H9 (cell line): ENCODE measurements around the gene SLC6A18. TPM values are rescaled to one million over a fixed set of nuclear protein-coding genes. Genes with fewer than 3 reads are reported as not detected.

ENCODE experiments used
- DNase-seq: peaks from one replicate; pipeline ENCODE4 v3.0.0-alpha.2; 2017
- H2AFZ ChIP-seq: one replicate; pipeline ENCODE4 v1.6.1; 2013; ENCODE audit warnings: mild to moderate bottlenecking, low read length, control low read depth, moderate library complexity
- H2AK5ac ChIP-seq: 2 replicates; pipeline ENCODE4 v1.6.1; 2013; ENCODE audit warnings: low read length, control low read depth, mixed read lengths; ENCODE audit not compliant: insufficient read length
- H2BK120ac ChIP-seq: one replicate; pipeline ENCODE4 v1.6.1; 2013; ENCODE audit warnings: low read depth, mild to moderate bottlenecking, low read length, control low read depth, inconsistent platforms; ENCODE audit not compliant: poor library complexity, severe bottlenecking
- H2BK12ac ChIP-seq: 2 replicates; pipeline ENCODE4 v1.6.1; 2013; ENCODE audit warnings: low read length, control low read depth, mixed read lengths, low read depth; ENCODE audit not compliant: insufficient read length
- H2BK15ac ChIP-seq: 2 replicates; pipeline ENCODE4 v1.6.1; 2013; ENCODE audit warnings: low read depth, low read length, control low read depth
- H2BK20ac ChIP-seq: one replicate; pipeline ENCODE4 v1.6.1; 2013; ENCODE audit warnings: low read depth, mild to moderate bottlenecking, low read length, control low read depth, inconsistent platforms; ENCODE audit not compliant: poor library complexity, severe bottlenecking
- H2BK5ac ChIP-seq: 2 replicates; pipeline ENCODE4 v1.6.1; 2013; ENCODE audit warnings: low read length, control low read depth, mixed read lengths; ENCODE audit not compliant: insufficient read length
- H3K14ac ChIP-seq: 2 replicates; pipeline ENCODE4 v1.6.1; 2013; ENCODE audit warnings: low read length, control low read depth; ENCODE audit not compliant: insufficient read depth
- H3K18ac ChIP-seq: 2 replicates; pipeline ENCODE4 v1.6.1; 2013; ENCODE audit warnings: low read depth, mild to moderate bottlenecking, mixed read lengths, low read length, control low read depth; ENCODE audit not compliant: insufficient read length
- H3K23ac ChIP-seq: 2 replicates; pipeline ENCODE4 v1.6.1; 2013; ENCODE audit warnings: low read length, control low read depth, mixed read lengths, low read depth; ENCODE audit not compliant: insufficient read length
- H3K23me2 ChIP-seq: 2 replicates; pipeline ENCODE4 v1.6.1; 2013; ENCODE audit warnings: low read depth, mild to moderate bottlenecking, mixed read lengths, low read length, control low read depth; ENCODE audit not compliant: insufficient read length, poor library complexity, severe bottlenecking
- H3K27ac ChIP-seq: 2 replicates; pipeline ENCODE4 v1.5.1; 2013; ENCODE audit warnings: low read length, control low read depth, mixed read lengths, low read depth; ENCODE audit not compliant: insufficient read length
- H3K27me3 ChIP-seq: 2 replicates; pipeline ENCODE4 v1.6.1; 2013; ENCODE audit warnings: low read length, control low read depth, inconsistent platforms; ENCODE audit not compliant: insufficient read depth
- H3K4ac ChIP-seq: 2 replicates; pipeline ENCODE4 v1.6.1; 2013; ENCODE audit warnings: low read depth, mild to moderate bottlenecking, control low read depth, inconsistent platforms, low read length, moderate library complexity
- H3K4me1 ChIP-seq: 2 replicates; pipeline ENCODE4 v1.6.1; 2013; ENCODE audit warnings: low read length, control low read depth, inconsistent platforms; ENCODE audit not compliant: insufficient read depth
- H3K4me2 ChIP-seq: 2 replicates; pipeline ENCODE4 v1.6.1; 2013; ENCODE audit warnings: low read length, control low read depth, mixed read lengths; ENCODE audit not compliant: insufficient read length, insufficient read depth
- H3K56ac ChIP-seq: 2 replicates; pipeline ENCODE4 v1.6.1; 2013; ENCODE audit warnings: low read depth, mild to moderate bottlenecking, mixed read lengths, low read length, control low read depth; ENCODE audit not compliant: insufficient read length
- H3K79me1 ChIP-seq: 2 replicates; pipeline ENCODE4 v1.6.1; 2013; ENCODE audit warnings: low read depth, mild to moderate bottlenecking, moderate library complexity, low read length, control low read depth, inconsistent platforms; ENCODE audit not compliant: insufficient read depth, poor library complexity, severe bottlenecking
- H3K79me2 ChIP-seq: 2 replicates; pipeline ENCODE4 v1.6.1; 2013; ENCODE audit warnings: low read length, control low read depth, inconsistent platforms; ENCODE audit not compliant: insufficient read depth
- H3K9ac ChIP-seq: 2 replicates; pipeline ENCODE4 v1.6.1; 2013; ENCODE audit warnings: low read length, control low read depth, mixed read lengths; ENCODE audit not compliant: insufficient read length; ENCODE audit errors: extremely low read depth
- H3K9me3 ChIP-seq: one replicate; pipeline ENCODE4 v1.6.1; 2013; ENCODE audit warnings: low read depth, low read length, inconsistent platforms; ENCODE audit not compliant: control insufficient read depth
- H3T11ph ChIP-seq: one replicate; pipeline ENCODE4 v1.6.1; 2013; ENCODE audit warnings: mild to moderate bottlenecking, low read length, control low read depth, inconsistent platforms
- H4K20me1 ChIP-seq: one replicate; pipeline ENCODE4 v1.6.1; 2013; ENCODE audit not compliant: control insufficient read depth, insufficient read length, insufficient read depth
- H4K5ac ChIP-seq: 2 replicates; pipeline ENCODE4 v1.6.1; 2013; ENCODE audit warnings: low read depth, mild to moderate bottlenecking, mixed read lengths, low read length, control low read depth; ENCODE audit not compliant: insufficient read length
- H4K8ac ChIP-seq: replicated peaks from 2 replicates; pipeline ENCODE4 v1.6.1; 2013; ENCODE audit warnings: low read length, control low read depth, mixed read lengths, low read depth; ENCODE audit not compliant: insufficient read length
- H4K91ac ChIP-seq: 2 replicates; pipeline ENCODE4 v1.6.1; 2013; ENCODE audit warnings: low read depth, mild to moderate bottlenecking, moderate library complexity, mixed read lengths, low read length, control low read depth; ENCODE audit not compliant: insufficient read length
- H3K27ac Mint-ChIP-seq, 3 experiments: 2 replicates in 2 of 3; 3 replicates in 1 of 3; pipeline ENCODE4 v1.8.0; 2020 to 2021; ENCODE audit warnings: mixed read lengths in 3 of 3, mild to moderate bottlenecking in 1 of 3, moderate library complexity in 1 of 3
- H3K27me3 Mint-ChIP-seq: 2 replicates; pipeline ENCODE4 v1.8.0; 2021; ENCODE audit warnings: low read depth, mild to moderate bottlenecking, moderate library complexity, mixed read lengths
- H3K36me3 Mint-ChIP-seq, 3 experiments: 2 replicates in 2 of 3; 3 replicates in 1 of 3; pipeline ENCODE4 v1.8.0; 2020 to 2021; ENCODE audit warnings: low read depth in 3 of 3, mixed read lengths in 3 of 3; ENCODE audit not compliant: insufficient read depth in 1 of 3
- H3K4me1 Mint-ChIP-seq, 2 experiments: 2 replicates each; pipeline ENCODE4 v1.8.0; 2020; ENCODE audit warnings: mixed read lengths in 2 of 2
- H3K4me3 Mint-ChIP-seq, 2 experiments: 2 replicates in 1 of 2; 3 replicates in 1 of 2; pipeline ENCODE4 v1.8.0; 2020 to 2021; ENCODE audit warnings: mild to moderate bottlenecking in 2 of 2, mixed read lengths in 2 of 2, moderate library complexity in 1 of 2
- H3K9me3 Mint-ChIP-seq, 2 experiments: 2 replicates in 1 of 2; 3 replicates in 1 of 2; pipeline ENCODE4 v1.8.0; 2020; ENCODE audit warnings: mild to moderate bottlenecking in 2 of 2, mixed read lengths in 2 of 2, moderate library complexity in 1 of 2
- WGBS: extraction: QIAGEN DNeasy Blood & Tissue Kit; methylation state at CpG from one replicate; pipeline ENCODE4 v1.1.7; 2013; ENCODE audit warnings: missing lambda C conversion rate, low lambda C conversion rate, mixed read lengths; ENCODE audit not compliant: insufficient read length; ENCODE audit errors: extremely low coverage; 5-methylcytosine and 5-hydroxymethylcytosine counted together
- total RNA-seq: library from RNA; stranded (reverse); gene quantifications from 2 replicates; pipeline ENCODE4 v1.2.1, GENCODE V29; 2021
- TF ChIP-seq, protein P1 (sequence below): fragments of 200-600 bp; sonication (generic); conservative IDR thresholded peaks from 3 replicates; pipeline ENCODE4 v1.8.0; 2021; ENCODE audit warnings: antibody characterized with exemption, mild to moderate bottlenecking

The SLC6A18 gene
- total RNA-seq, 1 experiment from 2014 or later = not detected

DNA sequence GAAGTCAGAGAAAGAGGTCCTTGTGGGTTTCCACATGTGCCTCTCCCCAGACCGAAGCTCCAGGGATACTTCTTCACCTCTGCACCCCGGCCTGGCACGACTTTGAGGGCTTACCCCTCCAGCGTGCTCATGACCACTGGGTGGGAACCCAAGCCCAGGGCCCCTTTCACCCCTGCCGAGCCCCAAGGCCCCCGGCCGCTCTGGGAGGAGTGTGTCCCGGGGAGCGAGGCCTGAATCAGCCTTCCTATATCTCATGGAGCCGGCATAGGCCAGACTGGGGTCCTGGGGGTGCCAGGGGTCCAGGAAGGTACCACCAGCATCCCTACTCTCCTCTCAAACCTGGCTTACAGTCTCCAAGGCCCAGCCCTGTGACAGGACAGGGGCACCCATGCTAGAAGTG lies 52.6 kb downstream of the SLC6A18 start:
- H3K27me3 Mint-ChIP-seq = no peaks in the 10 kb centered on the region

More for the DNA sequence above, 52.6 kb downstream of the SLC6A18 start:
- no peak overlapping the region for H2BK20ac ChIP-seq
- no peaks in the 10 kb centered on the region for H3K9me3 ChIP-seq
- no peaks in the 10 kb centered on the region; a peak in 1 of 5 replicates for H3K9me3 Mint-ChIP-seq
- no peak overlapping the region for H2BK5ac ChIP-seq
- H4K20me1 ChIP-seq = peaks cover 4% of the 10 kb centered on the region
- H2BK120ac ChIP-seq = no peak overlapping the region
- H3K4me1 Mint-ChIP-seq = no peaks in the 10 kb centered on the region
- peaks cover 17 to 18% (median 17%) of the 10 kb centered on the region in 3 experiments for H3K36me3 Mint-ChIP-seq
- no peak overlapping the region for H3K18ac ChIP-seq
- no peaks in the 10 kb centered on the region for H3K27me3 ChIP-seq
- no peak overlapping the region for H3K23ac ChIP-seq
- no CpG with 5 or more reads among the region's 10 CpGs for WGBS
- no peak for DNase-seq
- no peak overlapping the region for H3K27ac Mint-ChIP-seq
- no peaks in the 10 kb centered on the region for H3K79me1 ChIP-seq
- no peak overlapping the region for H3T11ph ChIP-seq
- H3K23me2 ChIP-seq = no peaks in the 10 kb centered on the region
- no peaks in the 10 kb centered on the region for H3K4me1 ChIP-seq
- H2AFZ ChIP-seq = no peak overlapping the region
- H3K27ac ChIP-seq = no peak overlapping the region
- no peak overlapping the region for H4K5ac ChIP-seq
- no peak overlapping the region for H3K4me3 Mint-ChIP-seq
- no peak overlapping the region for H2BK15ac ChIP-seq
- H3K79me2 ChIP-seq = peaks cover 2% of the 10 kb centered on the region; the same call in 1 of the 2 replicates
- H3K4me2 ChIP-seq = no peak overlapping the region
- no peak overlapping the region for H3K56ac ChIP-seq
- H2BK12ac ChIP-seq = no peak overlapping the region
- H2AK5ac ChIP-seq = no peak overlapping the region
- H4K91ac ChIP-seq = no peak overlapping the region
- H3K9ac ChIP-seq = no peak overlapping the region
- H4K8ac ChIP-seq = no peak overlapping the region
- TF ChIP-seq, protein P1, sequence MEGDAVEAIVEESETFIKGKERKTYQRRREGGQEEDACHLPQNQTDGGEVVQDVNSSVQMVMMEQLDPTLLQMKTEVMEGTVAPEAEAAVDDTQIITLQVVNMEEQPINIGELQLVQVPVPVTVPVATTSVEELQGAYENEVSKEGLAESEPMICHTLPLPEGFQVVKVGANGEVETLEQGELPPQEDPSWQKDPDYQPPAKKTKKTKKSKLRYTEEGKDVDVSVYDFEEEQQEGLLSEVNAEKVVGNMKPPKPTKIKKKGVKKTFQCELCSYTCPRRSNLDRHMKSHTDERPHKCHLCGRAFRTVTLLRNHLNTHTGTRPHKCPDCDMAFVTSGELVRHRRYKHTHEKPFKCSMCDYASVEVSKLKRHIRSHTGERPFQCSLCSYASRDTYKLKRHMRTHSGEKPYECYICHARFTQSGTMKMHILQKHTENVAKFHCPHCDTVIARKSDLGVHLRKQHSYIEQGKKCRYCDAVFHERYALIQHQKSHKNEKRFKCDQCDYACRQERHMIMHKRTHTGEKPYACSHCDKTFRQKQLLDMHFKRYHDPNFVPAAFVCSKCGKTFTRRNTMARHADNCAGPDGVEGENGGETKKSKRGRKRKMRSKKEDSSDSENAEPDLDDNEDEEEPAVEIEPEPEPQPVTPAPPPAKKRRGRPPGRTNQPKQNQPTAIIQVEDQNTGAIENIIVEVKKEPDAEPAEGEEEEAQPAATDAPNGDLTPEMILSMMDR = no peak
- H3K14ac ChIP-seq = no peak overlapping the region
- no peak overlapping the region for H3K4ac ChIP-seq
